ENCODE results near the gene SLU7. TPM values are rescaled to one million over a fixed set of nuclear protein-coding genes. Genes with fewer than 3 reads are reported as not detected.

SLU7 gene
- total and polyA plus RNA-seq, 9 of the 15 experiments (the other 6 are each of a cell fraction or from before 2014, with no cell fraction given) = 42.1 to 65.7 (median 54.8) TPM

DNA sequence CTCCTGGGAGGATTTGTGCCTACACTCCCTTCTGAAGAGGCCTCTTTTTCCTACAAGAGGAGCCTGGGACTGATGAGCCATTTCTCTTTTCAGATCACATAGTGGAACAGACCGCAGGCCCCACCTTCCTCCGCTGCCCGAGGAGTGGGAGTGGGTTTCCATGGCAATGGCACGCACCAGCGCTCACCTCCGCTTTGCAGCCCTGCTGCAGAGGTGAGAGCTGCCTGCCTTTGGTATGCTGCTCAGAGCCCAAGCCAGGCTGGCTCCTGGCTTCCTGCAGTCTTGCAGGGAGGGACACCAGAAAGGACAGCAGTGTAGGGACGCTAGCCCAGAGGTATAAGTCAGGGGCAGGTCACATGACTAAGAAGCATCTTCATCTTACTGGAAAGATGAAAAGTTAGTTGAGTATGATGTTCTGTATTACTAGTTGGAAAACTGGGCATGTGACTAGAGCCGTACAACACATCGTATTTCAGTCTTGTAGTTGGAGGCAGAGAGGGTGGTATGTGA is 15.2 kb upstream of the SLU7 start:
- no peaks in the 10 kb centered on the region for H3K27me3 ChIP-seq (ENCODE audit: control insufficient read depth in 2 of 2, insufficient read depth in 2 of 2, low read length in 2 of 2)
- POLR2A ChIA-PET = no interaction called here
- H2AFZ ChIP-seq (ENCODE audit: low read depth, low read length) = peak overlapping the region; percentile 52; the same call in 1 of the 2 replicates
- FAIRE-seq (no peak), ATAC-seq (no peak), DNase-seq (ENCODE audit: extremely low read depth in 1 of 4, low spot score in 3 of 4) (peak in 1 of 4 experiments; percentile 18)
- H3K9me1 ChIP-seq (ENCODE audit: control insufficient read depth, insufficient read depth, low read length) = no peaks in the 10 kb centered on the region
- H3K4me1 ChIP-seq (replicated peaks in 1 of 2; ENCODE audit: control insufficient read depth in 2 of 2, insufficient read depth in 2 of 2, low read length in 2 of 2) = peaks cover 12 to 14% of the 10 kb centered on the region in 2 experiments; a peak in 4 of 5 replicates
- WGBS (ENCODE audit: insufficient coverage, low coverage, missing lambda C conversion rate) = 32% methylated on average over 6 of the region's 9 CpGs
- in situ Hi-C loops (cut with MboI) = no loop called here
- H3K36me3 ChIP-seq (ENCODE audit: control insufficient read depth, insufficient read depth, low read length) = peaks cover 6% of the 10 kb centered on the region; the same call in 2 of the 3 replicates
- H3K9ac ChIP-seq (ENCODE audit: insufficient read depth in 1 of 2, low read depth in 2 of 2, low read length in 2 of 2) = peak overlapping the region in 1 of 2 experiments; percentile 69; a peak in 1 of 4 replicates
- intact Hi-C loops (cut with micrococcal nuclease) = no loop called here
- H3K9me3 ChIP-seq (replicated peaks; ENCODE audit: control insufficient read depth, insufficient read depth, low read depth, low read length) = no peaks in the 10 kb centered on the region
- BruUV-seq (replicated peaks) = no TSS peak
- TF ChIP-seq, protein P1, sequence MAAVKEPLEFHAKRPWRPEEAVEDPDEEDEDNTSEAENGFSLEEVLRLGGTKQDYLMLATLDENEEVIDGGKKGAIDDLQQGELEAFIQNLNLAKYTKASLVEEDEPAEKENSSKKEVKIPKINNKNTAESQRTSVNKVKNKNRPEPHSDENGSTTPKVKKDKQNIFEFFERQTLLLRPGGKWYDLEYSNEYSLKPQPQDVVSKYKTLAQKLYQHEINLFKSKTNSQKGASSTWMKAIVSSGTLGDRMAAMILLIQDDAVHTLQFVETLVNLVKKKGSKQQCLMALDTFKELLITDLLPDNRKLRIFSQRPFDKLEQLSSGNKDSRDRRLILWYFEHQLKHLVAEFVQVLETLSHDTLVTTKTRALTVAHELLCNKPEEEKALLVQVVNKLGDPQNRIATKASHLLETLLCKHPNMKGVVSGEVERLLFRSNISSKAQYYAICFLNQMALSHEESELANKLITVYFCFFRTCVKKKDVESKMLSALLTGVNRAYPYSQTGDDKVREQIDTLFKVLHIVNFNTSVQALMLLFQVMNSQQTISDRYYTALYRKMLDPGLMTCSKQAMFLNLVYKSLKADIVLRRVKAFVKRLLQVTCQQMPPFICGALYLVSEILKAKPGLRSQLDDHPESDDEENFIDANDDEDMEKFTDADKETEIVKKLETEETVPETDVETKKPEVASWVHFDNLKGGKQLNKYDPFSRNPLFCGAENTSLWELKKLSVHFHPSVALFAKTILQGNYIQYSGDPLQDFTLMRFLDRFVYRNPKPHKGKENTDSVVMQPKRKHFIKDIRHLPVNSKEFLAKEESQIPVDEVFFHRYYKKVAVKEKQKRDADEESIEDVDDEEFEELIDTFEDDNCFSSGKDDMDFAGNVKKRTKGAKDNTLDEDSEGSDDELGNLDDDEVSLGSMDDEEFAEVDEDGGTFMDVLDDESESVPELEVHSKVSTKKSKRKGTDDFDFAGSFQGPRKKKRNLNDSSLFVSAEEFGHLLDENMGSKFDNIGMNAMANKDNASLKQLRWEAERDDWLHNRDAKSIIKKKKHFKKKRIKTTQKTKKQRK (IDR thresholded peaks at IDR 0.05; ENCODE audit: borderline replicate concordance, low read depth, low read length) = no peak
- TF ChIP-seq OTX1 (CRISPR knock-in tag; IDR thresholded peaks at IDR 0.05) (no peak), CHCHD3 (CRISPR knock-in tag; IDR thresholded peaks at IDR 0.05) (no peak), HDAC8 (tag; IDR thresholded peaks at IDR 0.05) (no peak), ZNF436 (CRISPR knock-in tag; IDR thresholded peaks at IDR 0.05) (no peak), SFPQ (IDR thresholded peaks at IDR 0.05; ENCODE audit: low read depth, low read length) (no peak), NUFIP1 (IDR thresholded peaks at IDR 0.05; ENCODE audit: partially characterized antibody) (no peak), RAD51 (IDR thresholded peaks at IDR 0.05; ENCODE audit: borderline replicate concordance, low read depth) (0 out of 2 replicates have a peak, but pooled peaks have one; percentile 27), ZSCAN32 (CRISPR knock-in tag; IDR thresholded peaks at IDR 0.05) (no peak), DNMT1 (IDR thresholded peaks at IDR 0.05) (no peak), BACH1 (tag; IDR thresholded peaks at IDR 0.05) (no peak), ZNF253 (CRISPR knock-in tag; conservative IDR thresholded peaks at IDR 0.05) (no peak), TFE3 (CRISPR knock-in tag; IDR thresholded peaks at IDR 0.05) (peak; percentile 81), RFX1 (IDR thresholded peaks at IDR 0.05) (peak; percentile 65), NFRKB (IDR thresholded peaks at IDR 0.05; ENCODE audit: low read depth) (no peak)
- H3K4me2 ChIP-seq (ENCODE audit: insufficient read depth, low read length) = no peak overlapping the region
- no peak overlapping the region for H3K4me3 ChIP-seq
- H3K79me2 ChIP-seq (ENCODE audit: control insufficient read depth, insufficient read depth, low read length) = no peaks in the 10 kb centered on the region
- no peaks in the 10 kb centered on the region for H4K20me1 ChIP-seq (replicated peaks; ENCODE audit: control insufficient read depth, insufficient read depth, low read length)
- CTCF ChIA-PET (ENCODE audit: low intra/inter-chr PET ratio) = no interaction called here
- H3K27ac ChIP-seq (ENCODE audit: extremely low read depth, low read depth, low read length) = no peak overlapping the region
